ENCODE measurements around the gene PTPN4.

Gene PTPN4

DNA sequence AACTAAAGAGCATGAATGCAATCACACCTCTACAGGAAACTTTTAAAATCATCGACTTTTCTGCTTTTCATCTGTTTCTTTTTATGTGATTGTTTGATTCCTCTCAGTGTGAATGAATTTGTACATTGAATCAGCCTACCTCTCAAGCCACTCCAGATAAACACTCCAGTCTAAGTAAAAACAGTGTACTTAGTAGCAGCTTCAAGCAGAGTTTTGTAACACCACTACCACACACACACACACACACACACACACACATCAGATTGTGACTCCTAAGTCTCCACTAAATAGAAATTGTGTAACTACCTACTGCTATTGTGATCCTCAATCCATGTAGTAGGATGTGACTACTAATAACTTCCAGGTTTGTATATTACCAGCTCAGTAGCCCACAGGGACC is 187.8 kb downstream of the PTPN4 start:
- DNase-seq (ENCODE audit: insufficient read length, low spot score), result no peak
- no peak for FAIRE-seq
- TF ChIP-seq, protein P1, sequence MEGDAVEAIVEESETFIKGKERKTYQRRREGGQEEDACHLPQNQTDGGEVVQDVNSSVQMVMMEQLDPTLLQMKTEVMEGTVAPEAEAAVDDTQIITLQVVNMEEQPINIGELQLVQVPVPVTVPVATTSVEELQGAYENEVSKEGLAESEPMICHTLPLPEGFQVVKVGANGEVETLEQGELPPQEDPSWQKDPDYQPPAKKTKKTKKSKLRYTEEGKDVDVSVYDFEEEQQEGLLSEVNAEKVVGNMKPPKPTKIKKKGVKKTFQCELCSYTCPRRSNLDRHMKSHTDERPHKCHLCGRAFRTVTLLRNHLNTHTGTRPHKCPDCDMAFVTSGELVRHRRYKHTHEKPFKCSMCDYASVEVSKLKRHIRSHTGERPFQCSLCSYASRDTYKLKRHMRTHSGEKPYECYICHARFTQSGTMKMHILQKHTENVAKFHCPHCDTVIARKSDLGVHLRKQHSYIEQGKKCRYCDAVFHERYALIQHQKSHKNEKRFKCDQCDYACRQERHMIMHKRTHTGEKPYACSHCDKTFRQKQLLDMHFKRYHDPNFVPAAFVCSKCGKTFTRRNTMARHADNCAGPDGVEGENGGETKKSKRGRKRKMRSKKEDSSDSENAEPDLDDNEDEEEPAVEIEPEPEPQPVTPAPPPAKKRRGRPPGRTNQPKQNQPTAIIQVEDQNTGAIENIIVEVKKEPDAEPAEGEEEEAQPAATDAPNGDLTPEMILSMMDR (IDR thresholded peaks at IDR 0.05; ENCODE audit: insufficient read depth, missing control alignments), result no peak

DNA sequence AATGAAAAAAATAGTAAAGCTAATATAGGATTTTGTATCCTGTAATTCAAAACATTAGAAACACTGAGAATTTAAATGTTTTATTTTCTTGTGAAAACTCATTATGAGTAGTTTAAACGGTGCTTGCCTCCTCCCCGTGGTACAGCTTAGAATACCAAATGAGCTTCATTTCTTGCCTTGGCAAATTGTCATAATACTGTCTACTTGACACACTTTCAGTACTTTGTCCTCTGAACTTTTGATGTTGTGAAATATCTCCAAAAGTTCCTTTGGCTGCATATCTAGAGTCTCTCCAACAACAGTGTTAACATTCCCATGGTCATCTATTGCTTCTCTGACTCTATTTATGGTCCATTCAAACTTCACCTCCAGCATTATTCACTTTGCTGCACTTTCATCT is 191.2 kb downstream of the PTPN4 start:
- TF ChIP-seq, protein P1 (IDR thresholded peaks at IDR 0.05; ENCODE audit: insufficient read depth, missing control alignments), result no peak
- DNase-seq (ENCODE audit: insufficient read length, low spot score) (no peak), FAIRE-seq (no peak)

- TF ChIP-seq, protein P1 (IDR thresholded peaks at IDR 0.05; ENCODE audit: insufficient read depth, missing control alignments), result no peak
- DNase-seq (ENCODE audit: insufficient read length, low spot score) (no peak), FAIRE-seq (no peak)
Measured at GRCh38 chr2:119958670-119959268, 199.0 kb downstream of the PTPN4 start.

DNA sequence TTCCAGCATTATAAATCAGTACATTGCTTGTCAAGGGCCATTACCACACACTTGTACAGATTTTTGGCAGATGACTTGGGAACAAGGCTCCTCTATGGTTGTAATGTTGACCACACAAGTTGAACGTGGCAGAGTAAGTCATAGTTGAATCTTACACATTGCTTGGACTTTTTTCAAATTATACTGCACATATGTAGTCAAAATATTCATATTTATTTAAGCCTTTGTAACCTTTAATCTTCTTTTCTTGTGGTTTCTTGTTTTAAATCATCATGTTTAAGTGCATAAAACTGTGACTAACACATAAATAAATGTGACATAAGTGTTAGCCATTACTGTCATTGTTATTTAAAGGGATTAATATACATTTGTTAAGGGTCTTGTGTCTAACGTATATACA is 201.1 kb downstream of the PTPN4 start:
- DNase-seq (ENCODE audit: insufficient read length, low spot score), result no peak
- FAIRE-seq, result no peak
- TF ChIP-seq, protein P1 (IDR thresholded peaks at IDR 0.05; ENCODE audit: insufficient read depth, missing control alignments), result no peak

- TF ChIP-seq, protein P1 (IDR thresholded peaks at IDR 0.05; ENCODE audit: insufficient read depth, missing control alignments), result no peak
- no peak for FAIRE-seq
- no peak for DNase-seq (ENCODE audit: insufficient read length, low spot score)
Measured at GRCh38 chr2:119981896-119982295, 222.2 kb downstream of the PTPN4 start.

- no peak for FAIRE-seq
- TF ChIP-seq, protein P1 (IDR thresholded peaks at IDR 0.05; ENCODE audit: insufficient read depth, missing control alignments), result no peak
- no peak for DNase-seq (ENCODE audit: insufficient read length, low spot score)
Measured at GRCh38 chr2:119982506-119982905, 222.8 kb downstream of the PTPN4 start.

- FAIRE-seq (no peak), DNase-seq (ENCODE audit: insufficient read length, low spot score) (no peak)
- TF ChIP-seq, protein P1 (IDR thresholded peaks at IDR 0.05; ENCODE audit: insufficient read depth, missing control alignments), result no peak
Measured at GRCh38 chr2:119983108-119983507, 223.4 kb downstream of the PTPN4 start.

Data from D721Med (cell line).